Neural cell (in vitro differentiated cells): ENCODE data around the gene PHF23. TPM values are rescaled to one million over a fixed set of nuclear protein-coding genes. Genes with fewer than 3 reads are reported as not detected.

ENCODE experiments used
- H2AFZ ChIP-seq: fragments of 200-600, 300-800 bp; sonication (generic), shearing (Covaris generic); 2 replicates; pipeline ENCODE4 v1.6.0; 2014; ENCODE audit warnings: low read depth, mild to moderate bottlenecking, antibody characterized with exemption, low read length, moderate library complexity
- H3F3A ChIP-seq: fragments of 200-600 bp; shearing (Covaris generic); 2 replicates; pipeline ENCODE4 v1.6.1; 2016; ENCODE audit warnings: mild to moderate bottlenecking, moderate library complexity, mixed read lengths, antibody characterized with exemption, low read length; ENCODE audit not compliant: insufficient read depth, poor library complexity, severe bottlenecking
- H3K27ac ChIP-seq: fragments of 200-600, 300-800 bp; sonication (generic), shearing (Covaris generic); 2 replicates; pipeline ENCODE4 v1.5.1; 2014; ENCODE audit warnings: mild to moderate bottlenecking, low read length, moderate library complexity
- H3K27me3 ChIP-seq: fragments of 300-800, 200-600 bp; sonication (generic), shearing (Covaris generic); 2 replicates; pipeline ENCODE4 v1.6.0; 2014; ENCODE audit warnings: mild to moderate bottlenecking, low read depth, low read length, moderate library complexity; ENCODE audit not compliant: insufficient read depth
- H3K36me3 ChIP-seq: fragments of 300-800, 200-600 bp; sonication (generic), shearing (Covaris generic); 2 replicates; pipeline ENCODE4 v1.5.1; 2014; ENCODE audit warnings: mild to moderate bottlenecking, antibody characterized with exemption, low read length, moderate library complexity; ENCODE audit not compliant: insufficient read depth
- H3K4me2 ChIP-seq: fragments of 300-800, 200-600 bp; sonication (generic), shearing (Covaris generic); 2 replicates; pipeline ENCODE4 v1.6.0; 2014; ENCODE audit warnings: mild to moderate bottlenecking, low read length
- H3K4me3 ChIP-seq: fragments of 300-800, 200-600 bp; sonication (generic), shearing (Covaris generic); 2 replicates; pipeline ENCODE4 v1.5.1; 2014; ENCODE audit warnings: mild to moderate bottlenecking, low read length, moderate library complexity
- H3K79me2 ChIP-seq: fragments of 200-600 bp; shearing (Covaris generic); replicated peaks from 2 replicates; pipeline ENCODE4 v1.6.0; 2014; ENCODE audit warnings: mild to moderate bottlenecking, low read length, moderate library complexity; ENCODE audit not compliant: insufficient read depth
- H3K9ac ChIP-seq: fragments of 300-800, 200-600 bp; sonication (generic), shearing (Covaris generic); 2 replicates; pipeline ENCODE4 v1.6.1; 2016; ENCODE audit warnings: mild to moderate bottlenecking, low read length, mixed read lengths
- H3K9me2 ChIP-seq: fragments of 200-600 bp; shearing (Covaris generic); 2 replicates; pipeline ENCODE4 v1.6.1; 2016; ENCODE audit warnings: mild to moderate bottlenecking, low read length, mixed read lengths; ENCODE audit not compliant: insufficient read depth
- H3K9me3 ChIP-seq: fragments of 200-600, 300-800 bp; sonication (generic), shearing (Covaris generic); 2 replicates; pipeline ENCODE4 v1.6.1; 2016; ENCODE audit warnings: mild to moderate bottlenecking, mixed run types, low read length, moderate library complexity, mixed read lengths
- H4K20me1 ChIP-seq: fragments of 200-600 bp; shearing (Covaris generic); 2 replicates; pipeline ENCODE4 v1.6.1; 2016; ENCODE audit warnings: mild to moderate bottlenecking, mixed run types; ENCODE audit not compliant: insufficient read depth
- CTCF ChIP-seq: fragments of 450-650 bp; IDR thresholded peaks from 2 replicates; pipeline ENCODE4 v1.5.1; 2014; ENCODE audit warnings: antibody characterized with exemption, mild to moderate bottlenecking, moderate library complexity; ENCODE audit not compliant: poor library complexity, severe bottlenecking
- EP300 ChIP-seq: fragments of 450-650 bp; conservative IDR thresholded peaks from 2 replicates; pipeline ENCODE4 v1.6.1; 2014; ENCODE audit warnings: antibody characterized with exemption, mild to moderate bottlenecking, moderate library complexity; ENCODE audit not compliant: poor library complexity, severe bottlenecking
- EZH2 ChIP-seq: fragments of 200-600, 300-800 bp; shearing (Covaris generic), sonication (generic); IDR thresholded peaks from 2 replicates; pipeline ENCODE4 v1.6.1; 2014; ENCODE audit warnings: antibody characterized with exemption, low read length, borderline replicate concordance, mild to moderate bottlenecking; ENCODE audit not compliant: insufficient read depth, poor library complexity, severe bottlenecking
- MXI1 ChIP-seq: fragments of 450-650 bp; conservative IDR thresholded peaks from 2 replicates; pipeline ENCODE4 v1.6.1; 2014; ENCODE audit warnings: antibody characterized with exemption, mild to moderate bottlenecking; ENCODE audit not compliant: poor library complexity, severe bottlenecking
- POLR2AphosphoS5 ChIP-seq: IDR thresholded peaks from 2 replicates; pipeline ENCODE4 v1.6.1; 2012
- RAD21 ChIP-seq: fragments of 450-650 bp; conservative IDR thresholded peaks from 2 replicates; pipeline ENCODE4 v1.6.1; 2014; ENCODE audit warnings: antibody characterized with exemption, mild to moderate bottlenecking, moderate library complexity
- SMC3 ChIP-seq: fragments of 450-650 bp; conservative IDR thresholded peaks from 2 replicates; pipeline ENCODE4 v1.6.1; 2014; ENCODE audit warnings: antibody characterized with exemption, mild to moderate bottlenecking, moderate library complexity; ENCODE audit not compliant: poor library complexity
- TAF1 ChIP-seq: IDR thresholded peaks from 2 replicates; pipeline ENCODE4 v1.6.1; 2012; ENCODE audit warnings: low read depth
- polyA plus RNA-seq: library from polyadenylated mRNA; depleted of rRNA; stranded (reverse); fragments of >200 nt; gene quantifications from 2 replicates; pipeline ENCODE4 v1.2.3, GENCODE V29; 2014
- TF ChIP-seq, protein P1 (sequence below): IDR thresholded peaks from 2 replicates; pipeline ENCODE4 v1.6.1; 2012; ENCODE audit warnings: borderline replicate concordance

Gene PHF23
- polyA plus RNA-seq, 1 donor from 2014 or later, result 55.7 TPM

GRCh38 chr17:7283471-7284216 lies 44.4 kb upstream of the PHF23 start:
- Histone ChIP-seq H3K79me2 (no peaks in the 10 kb centered on the region), H3K27me3 (peaks cover 31% of the 10 kb centered on the region), H4K20me1 (no peaks in the 10 kb centered on the region), H3K9ac (no peak overlapping the region), H3F3A (no peaks in the 10 kb centered on the region), H3K4me2 (no peak overlapping the region), H3K9me2 (no peaks in the 10 kb centered on the region), H3K9me3 (no peaks in the 10 kb centered on the region), H3K36me3 (no peaks in the 10 kb centered on the region), H3K27ac (no peak overlapping the region), H3K4me3 (no peak overlapping the region), H2AFZ (no peak overlapping the region)
- TF ChIP-seq POLR2AphosphoS5 (no peak), EZH2 (no peak), CTCF (no peak), MXI1 (no peak), EP300 (no peak), TAF1 (no peak), SMC3 (no peak), RAD21 (no peak)
- TF ChIP-seq, protein P1, sequence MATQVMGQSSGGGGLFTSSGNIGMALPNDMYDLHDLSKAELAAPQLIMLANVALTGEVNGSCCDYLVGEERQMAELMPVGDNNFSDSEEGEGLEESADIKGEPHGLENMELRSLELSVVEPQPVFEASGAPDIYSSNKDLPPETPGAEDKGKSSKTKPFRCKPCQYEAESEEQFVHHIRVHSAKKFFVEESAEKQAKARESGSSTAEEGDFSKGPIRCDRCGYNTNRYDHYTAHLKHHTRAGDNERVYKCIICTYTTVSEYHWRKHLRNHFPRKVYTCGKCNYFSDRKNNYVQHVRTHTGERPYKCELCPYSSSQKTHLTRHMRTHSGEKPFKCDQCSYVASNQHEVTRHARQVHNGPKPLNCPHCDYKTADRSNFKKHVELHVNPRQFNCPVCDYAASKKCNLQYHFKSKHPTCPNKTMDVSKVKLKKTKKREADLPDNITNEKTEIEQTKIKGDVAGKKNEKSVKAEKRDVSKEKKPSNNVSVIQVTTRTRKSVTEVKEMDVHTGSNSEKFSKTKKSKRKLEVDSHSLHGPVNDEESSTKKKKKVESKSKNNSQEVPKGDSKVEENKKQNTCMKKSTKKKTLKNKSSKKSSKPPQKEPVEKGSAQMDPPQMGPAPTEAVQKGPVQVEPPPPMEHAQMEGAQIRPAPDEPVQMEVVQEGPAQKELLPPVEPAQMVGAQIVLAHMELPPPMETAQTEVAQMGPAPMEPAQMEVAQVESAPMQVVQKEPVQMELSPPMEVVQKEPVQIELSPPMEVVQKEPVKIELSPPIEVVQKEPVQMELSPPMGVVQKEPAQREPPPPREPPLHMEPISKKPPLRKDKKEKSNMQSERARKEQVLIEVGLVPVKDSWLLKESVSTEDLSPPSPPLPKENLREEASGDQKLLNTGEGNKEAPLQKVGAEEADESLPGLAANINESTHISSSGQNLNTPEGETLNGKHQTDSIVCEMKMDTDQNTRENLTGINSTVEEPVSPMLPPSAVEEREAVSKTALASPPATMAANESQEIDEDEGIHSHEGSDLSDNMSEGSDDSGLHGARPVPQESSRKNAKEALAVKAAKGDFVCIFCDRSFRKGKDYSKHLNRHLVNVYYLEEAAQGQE, result no peak

DNA sequence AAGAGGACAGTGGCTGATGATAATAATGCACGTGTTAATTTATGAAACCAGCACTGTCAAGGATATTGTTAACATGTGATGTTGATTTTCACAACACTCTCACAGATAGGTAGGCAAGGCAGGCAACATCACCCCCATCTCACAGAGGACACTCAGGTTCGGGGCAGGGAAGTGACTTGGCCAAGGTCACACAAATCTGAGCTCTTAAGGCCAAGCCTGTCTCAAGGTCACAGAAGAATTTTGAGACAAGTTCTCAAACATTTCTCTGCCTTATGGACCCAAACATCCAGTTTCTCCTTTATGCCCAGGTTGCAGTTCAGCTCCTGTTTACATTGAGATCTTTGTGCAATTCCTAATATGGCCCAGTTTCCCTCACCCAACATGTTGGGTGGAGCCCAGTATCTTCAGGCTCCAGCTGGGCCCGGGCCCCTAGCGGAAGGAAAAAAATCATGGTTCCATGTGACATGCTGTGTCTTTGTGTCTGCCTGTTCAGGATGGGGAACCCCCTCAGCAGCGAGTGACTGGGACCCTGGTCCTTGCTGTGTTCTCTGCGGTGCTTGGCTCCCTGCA lies 43.6 kb upstream of the PHF23 start:
- Histone ChIP-seq H3K79me2 (no peaks in the 10 kb centered on the region), H3K4me3 (no peak overlapping the region), H3K36me3 (no peaks in the 10 kb centered on the region), H4K20me1 (no peaks in the 10 kb centered on the region), H3K27ac (no peak overlapping the region), H2AFZ (no peak overlapping the region), H3K9me3 (no peaks in the 10 kb centered on the region), H3F3A (no peaks in the 10 kb centered on the region), H3K9ac (no peak overlapping the region), H3K27me3 (peaks cover 31% of the 10 kb centered on the region), H3K4me2 (no peak overlapping the region), H3K9me2 (no peaks in the 10 kb centered on the region)
- no peak for TF ChIP-seq EZH2
- no peak for TF ChIP-seq TAF1
- TF ChIP-seq RAD21, result no peak
- no peak for TF ChIP-seq CTCF
- no peak for TF ChIP-seq SMC3
- TF ChIP-seq MXI1, result no peak
- no peak for TF ChIP-seq POLR2AphosphoS5
- no peak for TF ChIP-seq EP300
- TF ChIP-seq, protein P1, result no peak
